ENCODE results near the gene KRT82. TPM values are rescaled to one million over a fixed set of nuclear protein-coding genes. Genes with fewer than 3 reads are reported as not detected.
"Not testable (repeated sequence)": the region's sequence is repeated elsewhere in the genome, so short reads cannot be mapped to it uniquely, and the experiment has no call there.

KRT82 gene
- not detected for total RNA-seq
- not detected for polyA plus RNA-seq

- no peaks in the 10 kb centered on the region for H3K4me1 ChIP-seq (ENCODE audit: control insufficient read depth, insufficient read depth, low read length, poor library complexity, severe bottlenecking)
- H3K36me3 ChIP-seq (ENCODE audit: control insufficient read depth, insufficient read depth, low read length) = no peaks in the 10 kb centered on the region
- no peak for ATAC-seq (ENCODE audit: low read depth in 2 of 2)
- Mint-ChIP-seq H3K27ac (peak within 1 kb of the TSS in 1 of 3 donors; percentile 33), H3K4me1 (no peaks in the 10 kb centered on the region), H3K9me3 (peaks cover 0 to 4% (median 0%) of the 10 kb centered on the region in 7 donors), H3K27me3 (no peaks in the 10 kb centered on the region), H3K36me3 (no peaks in the 10 kb centered on the region), H3K4me3 (no peak within 1 kb of the TSS)
- H3K27me3 ChIP-seq (ENCODE audit: control insufficient read depth, insufficient read depth, low read length) = no peaks in the 10 kb centered on the region
- no peak for DNase-seq
- no peak within 1 kb of the TSS for H3K27ac ChIP-seq (ENCODE audit: insufficient read depth, low read length, poor library complexity, severe bottlenecking)
- H3K9me3 ChIP-seq (ENCODE audit: control insufficient read depth in 2 of 2, low read length in 2 of 2) = no peaks in the 10 kb centered on the region
- no peak within 1 kb of the TSS for H3K4me3 ChIP-seq (ENCODE audit: low read depth, low read length)
These were observed at the start of gene KRT82 for GRCh38 chr12:52405922-52406385. Gene KRT82, minus strand, starts transcription at chr12:52406335. Its CDS starts 58 bp downstream, at chr12:52406277.

- no peak overlapping the region for H3K4me3 ChIP-seq (ENCODE audit: low read depth, low read length)
- Mint-ChIP-seq H3K9me3 (peaks cover 0 to 1% (median 0%) of the 10 kb centered on the region in 7 donors), H3K36me3 (no peaks in the 10 kb centered on the region), H3K27me3 (peaks cover 24% of the 10 kb centered on the region), H3K4me3 (no peak overlapping the region), H3K4me1 (no peaks in the 10 kb centered on the region), H3K27ac (no peak overlapping the region)
- ATAC-seq (ENCODE audit: low read depth in 2 of 2) (no peak), DNase-seq (no peak)
- H3K9me3 ChIP-seq (ENCODE audit: control insufficient read depth in 2 of 2, low read length in 2 of 2) = no peaks in the 10 kb centered on the region
- no peaks in the 10 kb centered on the region for H3K4me1 ChIP-seq (ENCODE audit: control insufficient read depth, insufficient read depth, low read length, poor library complexity, severe bottlenecking)
- H3K36me3 ChIP-seq (ENCODE audit: control insufficient read depth, insufficient read depth, low read length) = no peaks in the 10 kb centered on the region
- H3K27me3 ChIP-seq (ENCODE audit: control insufficient read depth, insufficient read depth, low read length) = peaks cover 8% of the 10 kb centered on the region
- no peak overlapping the region for H3K27ac ChIP-seq (ENCODE audit: insufficient read depth, low read length, poor library complexity, severe bottlenecking)
These were observed 49.7 kb upstream of the KRT82 start for GRCh38 chr12:52455821-52456220.

- DNase-seq = no peak
- H3K27ac Mint-ChIP-seq = no peak overlapping the region
- no peak overlapping the region for H3K27ac ChIP-seq (ENCODE audit: insufficient read depth, low read length, poor library complexity, severe bottlenecking)
These were observed 48.5 kb upstream of the KRT82 start for GRCh38 chr12:52454411-52455201.

GRCh38 chr12:52452101-52452500 is 46.0 kb upstream of the KRT82 start, which contains the start of gene KRT6B:
Gene KRT6B, minus strand, starts transcription at chr12:52452146. Its CDS starts 68 bp downstream, at chr12:52452078.
- Mint-ChIP-seq H3K27ac (no peak within 1 kb of the TSS), H3K9me3 (peaks cover 0 to 3% (median 0%) of the 10 kb centered on the region in 7 donors), H3K36me3 (no peaks in the 10 kb centered on the region), H3K4me3 (no peak within 1 kb of the TSS), H3K4me1 (no peaks in the 10 kb centered on the region), H3K27me3 (peaks cover 18% of the 10 kb centered on the region)
- Histone ChIP-seq H3K36me3 (ENCODE audit: control insufficient read depth, insufficient read depth, low read length) (no peaks in the 10 kb centered on the region), H3K27me3 (ENCODE audit: control insufficient read depth, insufficient read depth, low read length) (peaks cover 8% of the 10 kb centered on the region), H3K4me3 (ENCODE audit: low read depth, low read length) (no peak within 1 kb of the TSS), H3K27ac (ENCODE audit: insufficient read depth, low read length, poor library complexity, severe bottlenecking) (no peak within 1 kb of the TSS), H3K4me1 (ENCODE audit: control insufficient read depth, insufficient read depth, low read length, poor library complexity, severe bottlenecking) (no peaks in the 10 kb centered on the region), H3K9me3 (ENCODE audit: control insufficient read depth in 2 of 2, low read length in 2 of 2) (no peaks in the 10 kb centered on the region)
- ATAC-seq (ENCODE audit: low read depth in 2 of 2) (no peak), DNase-seq (no peak)

More at GRCh38 chr12:52454411-52455201, 48.5 kb upstream of the KRT82 start:
- Mint-ChIP-seq H3K9me3 (peaks cover 0 to 3% (median 0%) of the 10 kb centered on the region in 7 donors), H3K36me3 (no peaks in the 10 kb centered on the region), H3K4me1 (no peaks in the 10 kb centered on the region), H3K27me3 (peaks cover 16% of the 10 kb centered on the region), H3K4me3 (no peak overlapping the region)
- no peak for ATAC-seq (ENCODE audit: low read depth in 2 of 2)
- Histone ChIP-seq H3K36me3 (ENCODE audit: control insufficient read depth, insufficient read depth, low read length) (no peaks in the 10 kb centered on the region), H3K4me1 (ENCODE audit: control insufficient read depth, insufficient read depth, low read length, poor library complexity, severe bottlenecking) (no peaks in the 10 kb centered on the region), H3K27me3 (ENCODE audit: control insufficient read depth, insufficient read depth, low read length) (peaks cover 8% of the 10 kb centered on the region), H3K4me3 (ENCODE audit: low read depth, low read length) (no peak overlapping the region), H3K9me3 (ENCODE audit: control insufficient read depth in 2 of 2, low read length in 2 of 2) (no peaks in the 10 kb centered on the region)

GRCh38 chr12:52448228-52448627 is 42.1 kb upstream of the KRT82 start:
- no peak overlapping the region for H3K4me3 Mint-ChIP-seq
- no peak for ATAC-seq (ENCODE audit: low read depth in 2 of 2)

GRCh38 chr12:52447196-52447595 is 41.1 kb upstream of the KRT82 start:
- ATAC-seq (ENCODE audit: low read depth in 2 of 2); H3K9me3 Mint-ChIP-seq; H3K4me1 Mint-ChIP-seq; H3K27me3 ChIP-seq (ENCODE audit: control insufficient read depth, insufficient read depth, low read length); DNase-seq; H3K9me3 ChIP-seq (ENCODE audit: control insufficient read depth in 2 of 2, low read length in 2 of 2); H3K36me3 ChIP-seq (ENCODE audit: control insufficient read depth, insufficient read depth, low read length); H3K36me3 Mint-ChIP-seq; H3K4me3 Mint-ChIP-seq; H3K4me1 ChIP-seq (ENCODE audit: control insufficient read depth, insufficient read depth, low read length, poor library complexity, severe bottlenecking); H3K4me3 ChIP-seq (ENCODE audit: low read depth, low read length); H3K27ac ChIP-seq (ENCODE audit: insufficient read depth, low read length, poor library complexity, severe bottlenecking); H3K27ac Mint-ChIP-seq; H3K27me3 Mint-ChIP-seq: not testable (repeated sequence)

More at GRCh38 chr12:52448228-52448627, 42.1 kb upstream of the KRT82 start:
- Histone ChIP-seq H3K4me1 (ENCODE audit: control insufficient read depth, insufficient read depth, low read length, poor library complexity, severe bottlenecking) (no peaks in the 10 kb centered on the region), H3K27me3 (ENCODE audit: control insufficient read depth, insufficient read depth, low read length) (peaks cover 1% of the 10 kb centered on the region), H3K36me3 (ENCODE audit: control insufficient read depth, insufficient read depth, low read length) (no peaks in the 10 kb centered on the region), H3K27ac (ENCODE audit: insufficient read depth, low read length, poor library complexity, severe bottlenecking) (no peak overlapping the region), H3K9me3 (ENCODE audit: control insufficient read depth in 2 of 2, low read length in 2 of 2) (no peaks in the 10 kb centered on the region), H3K4me3 (ENCODE audit: low read depth, low read length) (no peak overlapping the region)
- Mint-ChIP-seq H3K27ac (no peak overlapping the region), H3K4me1 (no peaks in the 10 kb centered on the region), H3K27me3 (peaks cover 5% of the 10 kb centered on the region), H3K36me3 (no peaks in the 10 kb centered on the region), H3K9me3 (peaks cover 0 to 8% (median 0%) of the 10 kb centered on the region in 7 donors)
- DNase-seq = no peak

- Mint-ChIP-seq H3K4me1 (no peaks in the 10 kb centered on the region), H3K4me3 (no peak overlapping the region), H3K9me3 (peaks cover 0 to 10% (median 0%) of the 10 kb centered on the region in 7 donors), H3K27me3 (peaks cover 11% of the 10 kb centered on the region), H3K36me3 (no peaks in the 10 kb centered on the region), H3K27ac (no peak overlapping the region)
- ATAC-seq (ENCODE audit: low read depth in 2 of 2) = no peak
- Histone ChIP-seq H3K36me3 (ENCODE audit: control insufficient read depth, insufficient read depth, low read length) (no peaks in the 10 kb centered on the region), H3K4me1 (ENCODE audit: control insufficient read depth, insufficient read depth, low read length, poor library complexity, severe bottlenecking) (no peaks in the 10 kb centered on the region), H3K27me3 (ENCODE audit: control insufficient read depth, insufficient read depth, low read length) (peaks cover 3% of the 10 kb centered on the region), H3K27ac (ENCODE audit: insufficient read depth, low read length, poor library complexity, severe bottlenecking) (no peak overlapping the region), H3K4me3 (ENCODE audit: low read depth, low read length) (no peak overlapping the region), H3K9me3 (ENCODE audit: control insufficient read depth in 2 of 2, low read length in 2 of 2) (no peaks in the 10 kb centered on the region)
- DNase-seq = no peak
These were observed 40.4 kb upstream of the KRT82 start for GRCh38 chr12:52446367-52447045.
